SK-N-SH treated with all-trans-retinoic acid at 6 μM for 48 hours (cell line): ENCODE measurements around the gene CHCHD6.

Experiments used
- ATAC-seq: fragments of 200-7000 bp; cut with Tn5 transposase; 3 replicates; pipeline ENCODE4 v1.9.1; 2020; ENCODE audit warnings: mild to moderate bottlenecking, moderate library complexity
- ARNTL ChIP-seq: fragments of 450-650 bp; formaldehyde crosslinking; IDR thresholded peaks from 2 replicates; pipeline ENCODE4 v1.5.0; 2020; ENCODE audit warnings: low read depth, mild to moderate bottlenecking, moderate library complexity, borderline replicate concordance
- BACH2 ChIP-seq: fragments of 250-450 bp; sonication (Bioruptor Pico); IDR thresholded peaks from 2 replicates; pipeline ENCODE4 v1.9.0; 2021; ENCODE audit warnings: mild to moderate bottlenecking, borderline replicate concordance
- CREB5 ChIP-seq: fragments of 250-450 bp; sonication (Bioruptor Pico); IDR thresholded peaks from 2 replicates; pipeline ENCODE4 v1.5.1; 2020; ENCODE audit warnings: low read depth, mild to moderate bottlenecking, moderate library complexity
- CSDC2 ChIP-seq: fragments of 250-450 bp; sonication (Bioruptor Pico); IDR thresholded peaks from 2 replicates; pipeline ENCODE4 v1.5.0; 2020; ENCODE audit warnings: mild to moderate bottlenecking, moderate library complexity
- ESRRG ChIP-seq: fragments of 250-450 bp; sonication (Bioruptor Pico); IDR thresholded peaks from 2 replicates; pipeline ENCODE4 v1.6.1; 2021; ENCODE audit warnings: mild to moderate bottlenecking
- ISL1 ChIP-seq: fragments of 250-450 bp; sonication (Bioruptor Pico); IDR thresholded peaks from 2 replicates; pipeline ENCODE4 v2.1.2; 2022; ENCODE audit warnings: mild to moderate bottlenecking, moderate library complexity
- OSR1 ChIP-seq: fragments of 250-450 bp; sonication (Bioruptor Pico); IDR thresholded peaks from 2 replicates; pipeline ENCODE4 v1.8.0; 2022; ENCODE audit warnings: moderate library complexity, mild to moderate bottlenecking, inconsistent platforms
- POU6F1 ChIP-seq: fragments of 250-450 bp; sonication (Bioruptor Pico); IDR thresholded peaks from 2 replicates; pipeline ENCODE4 v1.8.0; 2021; ENCODE audit warnings: low read depth, mild to moderate bottlenecking, moderate library complexity, borderline replicate concordance
- PPARA ChIP-seq: fragments of 250-450 bp; sonication (Bioruptor Pico); IDR thresholded peaks from 2 replicates; pipeline ENCODE4 v1.5.0; 2020; ENCODE audit warnings: mild to moderate bottlenecking, borderline replicate concordance
- SNAI2 ChIP-seq: fragments of 250-450 bp; sonication (Bioruptor Pico); IDR thresholded peaks from 2 replicates; pipeline ENCODE4 v1.5.0; 2020; ENCODE audit warnings: mild to moderate bottlenecking, moderate library complexity
- TCF4 ChIP-seq: fragments of 250-450 bp; sonication (Bioruptor Pico); IDR thresholded peaks from 2 replicates; pipeline ENCODE4 v1.8.0; 2021; ENCODE audit warnings: mild to moderate bottlenecking, moderate library complexity, borderline replicate concordance
- TOX ChIP-seq: fragments of 250-450 bp; sonication (Bioruptor Pico); IDR thresholded peaks from 2 replicates; pipeline ENCODE4 v1.8.0; 2021; ENCODE audit warnings: mild to moderate bottlenecking, moderate library complexity, borderline replicate concordance
- ZC3H10 ChIP-seq: fragments of 250-450 bp; sonication (Bioruptor Pico); IDR thresholded peaks from 2 replicates; pipeline ENCODE4 v1.5.1; 2021; ENCODE audit warnings: mild to moderate bottlenecking, moderate library complexity
- ZFP3 ChIP-seq: fragments of 250-450 bp; sonication (Bioruptor Pico); IDR thresholded peaks from 2 replicates; pipeline ENCODE4 v1.5.0; 2020; ENCODE audit warnings: mild to moderate bottlenecking, moderate library complexity
- ZFP30 ChIP-seq: fragments of 450-650 bp; formaldehyde crosslinking; IDR thresholded peaks from 2 replicates; pipeline ENCODE4 v1.5.0; 2022; ENCODE audit warnings: mild to moderate bottlenecking, moderate library complexity
- ZNF565 ChIP-seq: fragments of 450-650 bp; formaldehyde crosslinking; conservative IDR thresholded peaks from 2 replicates; pipeline ENCODE4 v1.5.0; 2020; ENCODE audit warnings: low read depth, mild to moderate bottlenecking, moderate library complexity
- ZNF70 ChIP-seq: fragments of 450-650 bp; formaldehyde crosslinking; IDR thresholded peaks from 2 replicates; pipeline ENCODE4 v1.5.0; 2020; ENCODE audit warnings: mild to moderate bottlenecking, moderate library complexity
- ZNF8 ChIP-seq: fragments of 450-650 bp; formaldehyde crosslinking; IDR thresholded peaks from 2 replicates; pipeline ENCODE4 v1.5.0; 2020; ENCODE audit warnings: mild to moderate bottlenecking, moderate library complexity

Gene CHCHD6

GRCh38 chr3:126665221-126665936 lies 38.7 kb upstream of the CHCHD6 start:
- TF ChIP-seq ZNF70 (CRISPR knock-in tag) (peak; percentile 94), ZNF565 (CRISPR knock-in tag) (no peak), PPARA (CRISPR knock-in tag) (no peak)
- ATAC-seq: no peak; the same call in 2 of the 3 replicates

GRCh38 chr3:126665959-126666657 lies 37.9 kb upstream of the CHCHD6 start:
- no peak for ATAC-seq
- TF ChIP-seq ZFP3 (CRISPR knock-in tag): no peak
- TF ChIP-seq ZC3H10 (CRISPR knock-in tag): no peak
- no peak for TF ChIP-seq ZFP30 (CRISPR knock-in tag)
- no peak for TF ChIP-seq PPARA (CRISPR knock-in tag)
- no peak for TF ChIP-seq ARNTL
- no peak for TF ChIP-seq ISL1 (CRISPR knock-in tag)

GRCh38 chr3:126666658-126667528 lies 37.1 kb upstream of the CHCHD6 start:
- ATAC-seq: no peak
- TF ChIP-seq ZFP30 (CRISPR knock-in tag) (no peak), ISL1 (CRISPR knock-in tag) (no peak), ESRRG (CRISPR knock-in tag) (no peak), ZNF8 (CRISPR knock-in tag) (no peak), OSR1 (no peak), SNAI2 (CRISPR knock-in tag) (no peak), BACH2 (no peak)

GRCh38 chr3:126667631-126668449 lies 36.2 kb upstream of the CHCHD6 start:
- no peak for TF ChIP-seq BACH2
- no peak for TF ChIP-seq ZFP3 (CRISPR knock-in tag)
- no peak for TF ChIP-seq TCF4
- ATAC-seq: no peak

GRCh38 chr3:126668450-126669401 lies 35.3 kb upstream of the CHCHD6 start:
- TF ChIP-seq ESRRG (CRISPR knock-in tag) (no peak), PPARA (CRISPR knock-in tag) (no peak)
- TF ChIP-seq, all 23 proteins: peak for 0
- no peak for ATAC-seq

GRCh38 chr3:126671521-126671920 lies 32.5 kb upstream of the CHCHD6 start:
- TF ChIP-seq ZFP3 (CRISPR knock-in tag): no peak
- TF ChIP-seq ZNF8 (CRISPR knock-in tag): no peak
- TF ChIP-seq SNAI2 (CRISPR knock-in tag): no peak
- no peak for TF ChIP-seq POU6F1
- TF ChIP-seq ZC3H10 (CRISPR knock-in tag): no peak
- TF ChIP-seq TCF4: no peak
- no peak for TF ChIP-seq CREB5 (CRISPR knock-in tag)
- no peak for TF ChIP-seq ESRRG (CRISPR knock-in tag)
- no peak for TF ChIP-seq TOX (CRISPR knock-in tag)
- no peak for TF ChIP-seq CSDC2
- TF ChIP-seq ZNF70 (CRISPR knock-in tag): no peak
- TF ChIP-seq ZFP30 (CRISPR knock-in tag): no peak
- TF ChIP-seq, all 23 proteins: peak for 0

More at GRCh38 chr3:126671521-126671920, 32.5 kb upstream of the CHCHD6 start:
- no peak for ATAC-seq
